Colonic mucosa (tissue), 4 donors: ENCODE results near the gene ARHGAP9. TPM values are rescaled to one million over a fixed set of nuclear protein-coding genes. Genes with fewer than 3 reads are reported as not detected.
A peak's percentile ranks its signal among the peaks of the same experiment; 100 is the strongest.
"Not testable (repeated sequence)": the region's sequence is repeated elsewhere in the genome, so short reads cannot be mapped to it uniquely, and the experiment has no call there.

Experiments
- DNase-seq: peaks from one replicate; pipeline ENCODE4 v3.0.0-alpha.2; 2020
- H3K27ac ChIP-seq: fragments of 200-600 bp; one replicate; pipeline ENCODE4 v1.8.0; 2021
- H3K27me3 ChIP-seq: fragments of 200-600 bp; one replicate; pipeline ENCODE4 v1.8.0; 2021
- H3K36me3 ChIP-seq: fragments of 200-600 bp; one replicate; pipeline ENCODE4 v1.8.0; 2021
- H3K4me1 ChIP-seq: fragments of 200-600 bp; one replicate; pipeline ENCODE4 v1.8.0; 2021; ENCODE audit warnings: mild to moderate bottlenecking
- H3K4me3 ChIP-seq: fragments of 200-600 bp; one replicate; pipeline ENCODE4 v1.8.0; 2021
- H3K9ac ChIP-seq, 2 donors: one replicate each; pipeline ENCODE4 v1.7.0; 2013; ENCODE audit warnings: control low read depth in 2 of 2, low read depth in 2 of 2, low read length in 2 of 2
- H3K9me3 ChIP-seq: fragments of 200-600 bp; one replicate; pipeline ENCODE4 v1.8.0; 2021
- intact Hi-C: fragments of 100-400 bp; cut with DNase I; formaldehyde crosslinking; loops from one replicate; pipeline ENCODE4 v1.14.1; 2022
- total RNA-seq, 2 donors: library from RNA; stranded (reverse); fragmentation: NEBNext Ultra II Directional in 1 of 2; extraction: Animal tissue kit (Norgen Biotek cat#: 25700) in 1 of 2; gene quantifications; one replicate each; pipeline ENCODE4 v1.2.1, GENCODE V29; 2021
- TF ChIP-seq, protein P1 (sequence below): fragments of 200-600 bp; IDR thresholded peaks from one replicate; pipeline ENCODE4 v1.8.0; 2022; ENCODE audit warnings: antibody characterized with exemption, mild to moderate bottlenecking
- donor health status: healthy.
- donor health status: DM: no; HTN: no; CAD: no.
- donor health status: DM: no; HTN: no; CAD: no.

Gene ARHGAP9
- total RNA-seq, 2 donors from 2014 or later, result 5.5 to 6.5 TPM

DNA sequence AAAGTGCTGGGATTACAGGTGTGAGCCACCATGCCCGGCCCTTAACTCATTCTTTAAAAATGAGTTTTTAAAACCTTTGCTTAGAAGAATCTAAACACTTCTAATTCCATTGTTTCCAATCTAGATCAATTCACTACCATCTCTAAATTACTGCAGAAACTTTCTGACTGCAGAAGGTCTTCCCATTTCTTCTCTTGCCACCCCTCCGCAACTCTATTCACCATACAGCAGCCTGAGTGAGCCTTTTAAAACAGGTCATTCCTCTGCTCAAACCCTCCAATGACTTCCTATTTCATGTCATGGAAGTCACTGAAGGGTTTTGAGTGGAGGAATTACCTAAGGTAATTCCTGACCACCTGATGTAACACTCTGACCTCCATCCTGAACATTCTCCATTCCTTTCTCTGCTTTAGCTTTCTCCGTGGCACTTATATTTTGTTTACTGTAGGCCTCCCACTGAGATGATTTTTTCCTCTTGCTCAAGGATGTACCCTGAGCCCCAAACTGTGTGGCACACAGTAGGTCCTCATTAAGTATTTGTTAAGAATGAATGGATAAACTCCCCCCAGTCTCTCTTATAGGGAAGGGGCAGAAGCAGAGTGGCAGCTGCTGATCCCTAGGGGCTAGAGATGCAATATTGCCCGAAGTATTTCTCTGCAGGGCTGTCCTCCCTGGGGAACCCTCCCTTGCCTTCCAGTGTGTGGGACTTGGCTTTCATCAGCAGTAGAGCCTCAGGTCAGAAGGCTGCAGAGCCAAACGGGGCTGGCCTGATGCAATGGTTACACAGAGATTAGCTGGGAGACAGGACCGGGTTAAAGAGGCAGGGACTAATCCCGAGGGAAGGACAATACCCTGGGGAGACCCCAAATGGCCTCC lies 39.5 kb upstream of the ARHGAP9 start:
- Histone ChIP-seq H3K36me3 (peaks cover 23% of the 10 kb centered on the region), H3K9ac (peak overlapping the region; percentile 89 to 100), H3K4me1 (peaks cover 26% of the 10 kb centered on the region), H3K9me3 (no peaks in the 10 kb centered on the region), H3K4me3 (peak overlapping the region; percentile 83), H3K27ac (peak overlapping the region; percentile 91), H3K27me3 (no peaks in the 10 kb centered on the region)
- intact Hi-C loops, result no loop called here
- DNase-seq, result peak; percentile 41
- TF ChIP-seq, protein P1, sequence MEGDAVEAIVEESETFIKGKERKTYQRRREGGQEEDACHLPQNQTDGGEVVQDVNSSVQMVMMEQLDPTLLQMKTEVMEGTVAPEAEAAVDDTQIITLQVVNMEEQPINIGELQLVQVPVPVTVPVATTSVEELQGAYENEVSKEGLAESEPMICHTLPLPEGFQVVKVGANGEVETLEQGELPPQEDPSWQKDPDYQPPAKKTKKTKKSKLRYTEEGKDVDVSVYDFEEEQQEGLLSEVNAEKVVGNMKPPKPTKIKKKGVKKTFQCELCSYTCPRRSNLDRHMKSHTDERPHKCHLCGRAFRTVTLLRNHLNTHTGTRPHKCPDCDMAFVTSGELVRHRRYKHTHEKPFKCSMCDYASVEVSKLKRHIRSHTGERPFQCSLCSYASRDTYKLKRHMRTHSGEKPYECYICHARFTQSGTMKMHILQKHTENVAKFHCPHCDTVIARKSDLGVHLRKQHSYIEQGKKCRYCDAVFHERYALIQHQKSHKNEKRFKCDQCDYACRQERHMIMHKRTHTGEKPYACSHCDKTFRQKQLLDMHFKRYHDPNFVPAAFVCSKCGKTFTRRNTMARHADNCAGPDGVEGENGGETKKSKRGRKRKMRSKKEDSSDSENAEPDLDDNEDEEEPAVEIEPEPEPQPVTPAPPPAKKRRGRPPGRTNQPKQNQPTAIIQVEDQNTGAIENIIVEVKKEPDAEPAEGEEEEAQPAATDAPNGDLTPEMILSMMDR, result no peak

DNA sequence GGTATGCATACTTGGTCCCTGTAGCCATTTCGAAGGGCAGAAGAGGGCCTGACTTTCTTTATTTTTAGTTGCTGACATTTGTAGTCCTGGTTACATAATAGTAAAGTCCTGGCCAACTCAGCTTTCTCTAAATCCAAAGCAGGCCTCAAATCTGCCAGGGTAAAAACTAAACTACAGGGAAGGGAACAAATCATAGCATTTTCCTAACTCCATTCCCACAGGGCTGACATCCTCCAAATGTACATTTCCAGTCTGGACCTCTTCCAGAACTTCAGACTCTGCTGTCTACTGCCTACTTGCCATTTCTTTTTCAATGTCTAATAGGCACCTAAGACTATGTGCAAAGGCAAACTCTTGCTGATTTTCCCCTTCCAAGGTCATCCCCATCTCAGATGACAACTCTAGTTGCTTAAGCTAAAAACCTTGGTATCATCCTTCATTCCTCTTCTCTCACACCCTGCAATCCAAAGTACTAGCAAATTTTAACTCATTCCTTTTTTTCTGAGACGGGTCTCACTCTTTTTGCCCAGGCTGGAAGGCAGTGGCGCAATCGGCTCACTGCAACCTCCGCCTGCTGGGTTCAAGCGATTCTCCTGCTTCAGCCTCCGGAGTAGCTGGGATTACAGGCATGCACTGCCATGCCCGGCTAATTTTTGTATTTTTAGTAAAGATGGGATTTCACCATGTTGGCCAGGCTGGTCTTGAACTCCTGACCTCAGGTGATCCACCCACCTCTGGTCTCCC lies 38.7 kb upstream of the ARHGAP9 start:
- peak overlapping the region; percentile 83 for H3K4me3 ChIP-seq
- peaks cover 19% of the 10 kb centered on the region for H3K4me1 ChIP-seq
- intact Hi-C loops, result no loop called here
- H3K27ac ChIP-seq, result no peak overlapping the region
- DNase-seq, result no peak
- no peaks in the 10 kb centered on the region for H3K27me3 ChIP-seq
- H3K9me3 ChIP-seq, result no peaks in the 10 kb centered on the region
- TF ChIP-seq, protein P1, result no peak
- peaks cover 23% of the 10 kb centered on the region for H3K36me3 ChIP-seq
- no peak overlapping the region for H3K9ac ChIP-seq

DNA sequence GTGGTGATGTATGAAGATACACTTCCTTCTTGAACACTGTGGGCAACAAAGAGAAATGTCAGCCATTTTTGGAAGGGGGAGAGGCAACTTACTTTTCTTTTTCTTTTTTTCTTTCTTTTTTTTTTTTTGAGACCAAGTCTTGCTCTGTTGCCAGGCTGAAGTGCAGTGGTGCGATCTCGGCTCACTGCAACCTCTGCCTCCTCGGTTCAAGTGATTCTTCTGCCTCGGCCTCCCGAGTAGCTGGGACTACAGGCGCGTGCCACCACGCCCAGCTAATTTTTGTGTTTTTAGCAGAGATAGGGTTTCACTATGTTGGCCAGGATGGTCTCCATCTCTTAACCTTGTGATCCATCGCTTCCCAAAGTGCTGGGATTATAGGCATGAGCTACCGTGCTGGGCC lies 38.1 kb upstream of the ARHGAP9 start:
- H3K4me1 ChIP-seq, result peaks cover 19% of the 10 kb centered on the region
- DNase-seq, H3K9ac ChIP-seq, H3K27me3 ChIP-seq, H3K9me3 ChIP-seq, H3K27ac ChIP-seq, H3K4me3 ChIP-seq, intact Hi-C loops: not testable (repeated sequence)
- peaks cover 23% of the 10 kb centered on the region for H3K36me3 ChIP-seq

DNA sequence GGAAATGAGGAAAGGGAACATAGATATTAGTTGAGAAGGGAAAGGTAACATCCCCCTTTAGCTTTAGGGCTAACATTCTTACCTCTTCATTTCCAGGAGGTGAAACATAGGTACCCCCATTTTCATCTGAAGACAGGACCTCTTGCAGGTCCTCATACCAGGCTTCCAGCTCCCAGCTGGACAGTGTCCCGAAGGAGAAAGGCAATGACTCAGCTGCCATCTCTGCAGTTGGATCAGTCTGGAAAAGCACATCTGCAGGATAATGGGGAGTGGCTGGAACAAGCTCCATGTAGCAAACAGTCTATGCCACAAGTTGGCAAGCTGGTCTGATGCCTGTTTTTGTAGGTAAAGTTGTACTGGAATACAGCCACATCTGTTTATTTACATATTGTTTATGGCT lies 37.5 kb upstream of the ARHGAP9 start:
- Histone ChIP-seq H3K27me3 (no peaks in the 10 kb centered on the region), H3K4me1 (peaks cover 19% of the 10 kb centered on the region), H3K36me3 (peaks cover 23% of the 10 kb centered on the region), H3K9me3 (no peaks in the 10 kb centered on the region), H3K27ac (no peak overlapping the region), H3K9ac (no peak overlapping the region), H3K4me3 (no peak overlapping the region)
- intact Hi-C loops, result no loop called here
- DNase-seq, result no peak
- TF ChIP-seq, protein P1, result no peak

DNA sequence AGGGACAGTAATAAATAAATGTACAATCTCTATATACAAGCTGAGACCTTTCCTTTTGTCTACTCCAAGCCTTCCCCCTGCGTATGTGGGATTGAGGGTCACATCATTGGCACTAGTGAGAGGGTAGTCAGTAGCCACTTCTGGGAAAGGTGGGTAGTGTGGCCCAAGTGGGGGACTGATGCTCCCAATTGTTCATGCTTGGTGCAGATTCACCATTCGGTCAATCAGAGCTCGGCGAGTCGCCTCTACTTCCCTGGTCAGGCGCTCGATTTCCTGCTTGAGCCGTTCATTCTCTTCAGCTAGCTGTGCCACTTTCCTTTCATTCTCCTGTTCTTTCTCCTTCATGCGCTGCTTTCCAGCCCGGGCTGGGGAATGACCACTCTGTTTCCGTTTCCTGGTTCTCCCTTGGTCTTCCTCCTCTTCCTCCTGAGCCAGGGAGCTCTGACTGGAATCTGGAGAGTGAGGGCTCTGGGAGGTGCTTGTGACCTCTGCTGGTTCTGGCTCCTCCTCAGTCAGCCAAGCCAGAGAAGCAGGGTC lies 37.0 kb upstream of the ARHGAP9 start:
- Histone ChIP-seq H3K4me3 (no peak overlapping the region), H3K9ac (peak overlapping the region in 1 of 2 donors; percentile 19), H3K4me1 (peaks cover 14% of the 10 kb centered on the region), H3K36me3 (peaks cover 23% of the 10 kb centered on the region), H3K27ac (no peak overlapping the region), H3K27me3 (no peaks in the 10 kb centered on the region), H3K9me3 (no peaks in the 10 kb centered on the region)
- DNase-seq, result no peak
- intact Hi-C loops, result no loop called here
- TF ChIP-seq, protein P1, result no peak
